Duodenal mucosa (tissue), 2 donors: Measurements from ENCODE around the gene PGLYRP3.
"Not testable (repeated sequence)": the region's sequence is repeated elsewhere in the genome, so short reads cannot be mapped to it uniquely, and the experiment has no call there.

ENCODE experiments used
- H3K27ac ChIP-seq: one replicate; pipeline ENCODE4 v1.7.0; 2013; ENCODE audit warnings: low read depth, low read length
- H3K27me3 ChIP-seq, 2 donors: one replicate each; pipeline ENCODE4 v1.7.0; 2013; ENCODE audit warnings: low read length in 2 of 2, control low read depth in 1 of 2; ENCODE audit not compliant: insufficient read depth in 2 of 2, control insufficient read depth in 1 of 2
- H3K36me3 ChIP-seq, 2 donors: one replicate each; pipeline ENCODE4 v1.7.0; 2013; ENCODE audit warnings: low read length in 2 of 2, control low read depth in 1 of 2; ENCODE audit not compliant: insufficient read depth in 2 of 2, control insufficient read depth in 1 of 2
- H3K4me1 ChIP-seq, 2 donors: one replicate each; pipeline ENCODE4 v1.7.0; 2013; ENCODE audit warnings: low read length in 2 of 2, control low read depth in 1 of 2; ENCODE audit not compliant: insufficient read depth in 2 of 2, control insufficient read depth in 1 of 2
- H3K4me3 ChIP-seq, 2 donors: one replicate each; pipeline ENCODE4 v1.7.0; 2013; ENCODE audit warnings: low read length in 2 of 2, low read depth in 1 of 2
- H3K9ac ChIP-seq, 2 donors: one replicate each; pipeline ENCODE4 v1.7.0; 2013; ENCODE audit warnings: low read length in 2 of 2, low read depth in 1 of 2
- H3K9me3 ChIP-seq, 2 donors: one replicate each; pipeline ENCODE4 v1.7.0; 2013; ENCODE audit warnings: low read length in 2 of 2, control low read depth in 1 of 2; ENCODE audit not compliant: control insufficient read depth in 1 of 2

Gene PGLYRP3

GRCh38 chr1:153340356-153340755, 27.6 kb upstream of the PGLYRP3 start:
- Histone ChIP-seq H3K9ac (no peak overlapping the region), H3K4me3 (no peak overlapping the region), H3K27ac (no peak overlapping the region), H3K4me1 (peaks cover 10 to 20% of the 10 kb centered on the region in 2 donors), H3K9me3 (no peaks in the 10 kb centered on the region), H3K36me3 (no peaks in the 10 kb centered on the region), H3K27me3 (peaks cover 0 to 3% of the 10 kb centered on the region in 2 donors)

DNA sequence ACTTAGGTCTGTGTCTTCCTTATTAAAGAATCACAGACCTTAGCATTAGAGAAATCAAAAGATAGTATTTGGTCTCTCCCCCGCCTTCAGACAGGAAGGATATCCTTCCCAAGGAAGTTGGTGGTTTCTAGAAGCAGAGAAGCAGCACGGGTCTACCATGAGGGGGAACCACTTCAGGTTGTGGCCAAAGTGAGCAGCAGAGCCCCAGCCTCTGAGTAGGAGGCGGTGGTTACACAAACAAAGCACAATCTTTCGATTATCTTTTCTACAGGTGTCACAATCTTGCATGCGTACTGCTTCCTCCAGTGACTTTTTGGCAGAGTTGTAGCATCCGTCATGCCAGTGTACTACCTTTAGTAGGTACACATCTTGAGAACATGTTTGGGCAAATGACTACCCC, 27.1 kb upstream of the PGLYRP3 start:
- Histone ChIP-seq H3K4me1 (peaks cover 6 to 14% of the 10 kb centered on the region in 2 donors), H3K36me3 (no peaks in the 10 kb centered on the region), H3K27ac (no peak overlapping the region), H3K27me3 (peaks cover 0 to 3% of the 10 kb centered on the region in 2 donors), H3K9me3 (no peaks in the 10 kb centered on the region), H3K9ac (no peak overlapping the region), H3K4me3 (no peak overlapping the region)

- Histone ChIP-seq H3K27me3 (no peaks in the 10 kb centered on the region), H3K36me3 (no peaks in the 10 kb centered on the region), H3K4me1 (peaks cover 0 to 5% of the 10 kb centered on the region in 2 donors), H3K9ac (no peak overlapping the region), H3K4me3 (no peak overlapping the region), H3K27ac (no peak overlapping the region), H3K9me3 (no peaks in the 10 kb centered on the region)
Measured at GRCh38 chr1:153337980-153338853, 25.5 kb upstream of the PGLYRP3 start.

GRCh38 chr1:153336650-153337049, 23.9 kb upstream of the PGLYRP3 start:
- Histone ChIP-seq H3K9ac (no peak overlapping the region), H3K36me3 (no peaks in the 10 kb centered on the region), H3K27ac (no peak overlapping the region), H3K9me3 (peaks cover 0 to 3% of the 10 kb centered on the region in 2 donors), H3K4me1 (no peaks in the 10 kb centered on the region), H3K4me3 (no peak overlapping the region), H3K27me3 (no peaks in the 10 kb centered on the region)

- H3K9ac ChIP-seq = no peak overlapping the region
- H3K9me3 ChIP-seq = peaks cover 2 to 8% of the 10 kb centered on the region in 2 donors
- no peaks in the 10 kb centered on the region for H3K36me3 ChIP-seq
- no peaks in the 10 kb centered on the region for H3K4me1 ChIP-seq
- H3K27ac ChIP-seq = no peak overlapping the region
- H3K4me3 ChIP-seq = no peak overlapping the region
- no peaks in the 10 kb centered on the region for H3K27me3 ChIP-seq
Measured at GRCh38 chr1:153333902-153334301, 21.1 kb upstream of the PGLYRP3 start.

GRCh38 chr1:153324912-153325311, 12.2 kb upstream of the PGLYRP3 start:
- peaks cover 7 to 8% of the 10 kb centered on the region in 2 donors for H3K9me3 ChIP-seq
- H3K36me3 ChIP-seq = no peaks in the 10 kb centered on the region
- H3K27me3 ChIP-seq = no peaks in the 10 kb centered on the region
- no peak overlapping the region for H3K4me3 ChIP-seq
- no peaks in the 10 kb centered on the region for H3K4me1 ChIP-seq
- H3K27ac ChIP-seq = no peak overlapping the region
- no peak overlapping the region for H3K9ac ChIP-seq

GRCh38 chr1:153322568-153322967, 9.8 kb upstream of the PGLYRP3 start:
- no peak overlapping the region for H3K27ac ChIP-seq
- no peak overlapping the region for H3K9ac ChIP-seq
- H3K9me3 ChIP-seq = peaks cover 5 to 8% of the 10 kb centered on the region in 2 donors
- no peak overlapping the region for H3K4me3 ChIP-seq
- no peaks in the 10 kb centered on the region for H3K36me3 ChIP-seq
- no peaks in the 10 kb centered on the region for H3K27me3 ChIP-seq
- no peaks in the 10 kb centered on the region for H3K4me1 ChIP-seq

GRCh38 chr1:153318145-153318544, 5.4 kb upstream of the PGLYRP3 start:
- not testable (repeated sequence) for H3K9me3 ChIP-seq, H3K4me1 ChIP-seq, H3K36me3 ChIP-seq, H3K27ac ChIP-seq, H3K27me3 ChIP-seq, H3K9ac ChIP-seq, H3K4me3 ChIP-seq

DNA sequence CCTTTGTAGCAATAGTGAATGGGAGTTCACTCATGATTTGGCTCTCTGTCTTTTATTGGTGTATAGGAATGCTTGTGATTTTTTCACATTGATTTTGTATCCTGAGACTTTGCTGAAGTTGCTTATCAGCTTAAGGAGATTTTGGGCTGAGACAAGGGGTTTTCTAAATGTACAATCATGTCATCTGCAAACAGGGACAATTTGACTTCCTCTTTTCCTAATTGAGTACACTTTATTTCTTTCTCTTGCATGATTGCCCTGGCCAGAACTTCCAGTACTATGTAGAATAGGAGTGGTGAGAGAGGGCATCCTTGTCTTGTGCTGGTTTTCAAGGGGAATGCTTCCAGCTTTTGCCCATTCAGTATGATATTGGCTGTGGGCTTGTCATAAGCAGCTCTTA, 3.3 kb upstream of the PGLYRP3 start:
- H3K4me1 ChIP-seq, H3K27ac ChIP-seq, H3K36me3 ChIP-seq, H3K27me3 ChIP-seq, H3K9ac ChIP-seq, H3K9me3 ChIP-seq, H3K4me3 ChIP-seq: not testable (repeated sequence)

- H3K27me3 ChIP-seq = not testable (repeated sequence)
Measured at GRCh38 chr1:153314388-153314787, 1.6 kb upstream of the PGLYRP3 start.

More at GRCh38 chr1:153314388-153314787, 1.6 kb upstream of the PGLYRP3 start:
- not testable (repeated sequence) for H3K27ac ChIP-seq, H3K9ac ChIP-seq, H3K4me1 ChIP-seq, H3K4me3 ChIP-seq, H3K9me3 ChIP-seq, H3K36me3 ChIP-seq
